Endodermal cell (in vitro differentiated cells): Measurements from ENCODE around the gene TBCEL. TPM values are rescaled to one million over a fixed set of nuclear protein-coding genes. Genes with fewer than 3 reads are reported as not detected.

ENCODE experiments used
- DNase-seq: peaks from one replicate; pipeline ENCODE4 v3.0.0-alpha.2; 2017
- H3K27ac ChIP-seq: 2 replicates; pipeline ENCODE4 v1.5.1; 2013; ENCODE audit warnings: mild to moderate bottlenecking, low read depth, low read length, moderate library complexity
- H3K27me3 ChIP-seq: 2 replicates; pipeline ENCODE4 v1.6.1; 2013; ENCODE audit warnings: mild to moderate bottlenecking, low read length, moderate library complexity; ENCODE audit not compliant: insufficient read depth, control insufficient read depth, poor library complexity, severe bottlenecking
- H3K36me3 ChIP-seq: 2 replicates; pipeline ENCODE4 v1.7.0; 2013; ENCODE audit warnings: mild to moderate bottlenecking, low read length, moderate library complexity; ENCODE audit not compliant: control insufficient read depth, insufficient read depth
- H3K4me1 ChIP-seq: one replicate; pipeline ENCODE4 v1.7.0; 2013; ENCODE audit warnings: low read length; ENCODE audit not compliant: control insufficient read depth, insufficient read depth
- H3K4me3 ChIP-seq: 2 replicates; pipeline ENCODE4 v1.5.1; 2013; ENCODE audit warnings: mild to moderate bottlenecking, low read length, moderate library complexity
- H3K9ac ChIP-seq: 2 replicates; pipeline ENCODE4 v1.6.1; 2013; ENCODE audit warnings: mild to moderate bottlenecking, low read length, moderate library complexity; ENCODE audit not compliant: poor library complexity, severe bottlenecking; ENCODE audit errors: extremely low read depth
- H3K9me3 ChIP-seq: 2 replicates; pipeline ENCODE4 v1.6.1; 2013; ENCODE audit warnings: mild to moderate bottlenecking, low read length, moderate library complexity; ENCODE audit not compliant: control insufficient read depth
- H3K27ac Mint-ChIP-seq: 2 replicates; pipeline ENCODE4 v1.8.0; 2020; ENCODE audit warnings: mixed read lengths
- H3K27me3 Mint-ChIP-seq: 2 replicates; pipeline ENCODE4 v1.8.0; 2021; ENCODE audit warnings: mild to moderate bottlenecking, mixed read lengths; ENCODE audit not compliant: insufficient read depth
- H3K36me3 Mint-ChIP-seq: 2 replicates; pipeline ENCODE4 v1.8.0; 2020; ENCODE audit warnings: low read depth, mixed read lengths
- H3K4me1 Mint-ChIP-seq: 2 replicates; pipeline ENCODE4 v1.8.0; 2020; ENCODE audit warnings: mixed read lengths
- H3K4me3 Mint-ChIP-seq: 2 replicates; pipeline ENCODE4 v1.8.0; 2020; ENCODE audit warnings: mild to moderate bottlenecking, moderate library complexity, mixed read lengths
- H3K9me3 Mint-ChIP-seq: 2 replicates; pipeline ENCODE4 v1.8.0; 2020; ENCODE audit warnings: mild to moderate bottlenecking, mixed read lengths
- CTCF ChIP-seq: fragments of 200-600 bp; sonication (generic); conservative IDR thresholded peaks from 2 replicates; pipeline ENCODE4 v1.5.0; 2021; ENCODE audit warnings: antibody characterized with exemption, mild to moderate bottlenecking
- WGBS, 2 experiments: methylation state at CpG; one replicate each; pipeline versions ENCODE4 v1.1.5 to v1.1.7; 2013; ENCODE audit warnings: missing lambda C conversion rate in 2 of 2, mixed read lengths in 1 of 2; ENCODE audit not compliant: insufficient coverage in 1 of 2, insufficient read length in 1 of 2; 5-methylcytosine and 5-hydroxymethylcytosine counted together
- total RNA-seq, 2 donors: library from RNA; stranded (reverse); fragmentation: NEBNext Ultra II Directional in 1 of 2; extraction: Animal tissue kit (Norgen Biotek cat#: 25700) in 1 of 2; gene quantifications; 2 replicates in 1 of 2; 3 replicates in 1 of 2; pipeline ENCODE4 v1.2.1, GENCODE V29; 2021

The TBCEL gene
- total RNA-seq, 2 donors from 2014 or later, result 23.5 to 26.1 TPM

GRCh38 chr11:121067453-121067852 lies 43.6 kb downstream of the TBCEL start:
- H3K4me1 Mint-ChIP-seq, result no peaks in the 10 kb centered on the region
- no peaks in the 10 kb centered on the region for H3K27me3 ChIP-seq
- WGBS, 2 experiments, result 95% methylated on average over 2 of the region's 2 CpGs; no CpG with 5 or more reads in 1 of the 2 experiments
- H3K4me3 Mint-ChIP-seq, result no peak overlapping the region
- H3K27ac ChIP-seq, result no peak overlapping the region
- H3K27me3 Mint-ChIP-seq, result no peaks in the 10 kb centered on the region
- H3K36me3 ChIP-seq, result peaks cover 42% of the 10 kb centered on the region
- no peak overlapping the region for H3K27ac Mint-ChIP-seq
- no peak overlapping the region for H3K4me3 ChIP-seq
- TF ChIP-seq CTCF, result no peak
- no peak overlapping the region for H3K9ac ChIP-seq
- DNase-seq, result no peak
- peaks cover 66% of the 10 kb centered on the region for H3K36me3 Mint-ChIP-seq
- peaks cover 6% of the 10 kb centered on the region for H3K9me3 Mint-ChIP-seq
- no peaks in the 10 kb centered on the region for H3K4me1 ChIP-seq
- H3K9me3 ChIP-seq, result peaks cover 4% of the 10 kb centered on the region

- H3K4me3 Mint-ChIP-seq, result no peak overlapping the region
- no peak overlapping the region for H3K27ac Mint-ChIP-seq
- H3K27me3 Mint-ChIP-seq, result no peaks in the 10 kb centered on the region
- TF ChIP-seq CTCF, result no peak
- no peaks in the 10 kb centered on the region for H3K4me1 Mint-ChIP-seq
- H3K9me3 ChIP-seq, result peaks cover 4% of the 10 kb centered on the region
- H3K9me3 Mint-ChIP-seq, result peaks cover 6% of the 10 kb centered on the region
- H3K27me3 ChIP-seq, result no peaks in the 10 kb centered on the region
- no peaks in the 10 kb centered on the region for H3K4me1 ChIP-seq
- DNase-seq, result no peak
- peaks cover 64% of the 10 kb centered on the region for H3K36me3 Mint-ChIP-seq
- 91 to 94% methylated on average over 4 to 6 of the region's 6 CpGs for WGBS, 2 experiments
- H3K27ac ChIP-seq, result no peak overlapping the region
- peaks cover 42% of the 10 kb centered on the region for H3K36me3 ChIP-seq
- H3K4me3 ChIP-seq, result no peak overlapping the region
- H3K9ac ChIP-seq, result no peak overlapping the region
Observed at GRCh38 chr11:121067962-121068647, 44.2 kb downstream of the TBCEL start.

- Histone ChIP-seq H3K9me3 (peaks cover 4% of the 10 kb centered on the region), H3K27me3 (no peaks in the 10 kb centered on the region), H3K27ac (no peak overlapping the region), H3K9ac (no peak overlapping the region), H3K36me3 (peaks cover 40% of the 10 kb centered on the region), H3K4me1 (no peaks in the 10 kb centered on the region), H3K4me3 (no peak overlapping the region)
- H3K36me3 Mint-ChIP-seq, result peaks cover 58% of the 10 kb centered on the region
- H3K27me3 Mint-ChIP-seq, result no peaks in the 10 kb centered on the region
- peaks cover 6% of the 10 kb centered on the region for H3K9me3 Mint-ChIP-seq
- no peak overlapping the region for H3K27ac Mint-ChIP-seq
- no peak overlapping the region for H3K4me3 Mint-ChIP-seq
- H3K4me1 Mint-ChIP-seq, result no peaks in the 10 kb centered on the region
- DNase-seq, result no peak
- no peak for TF ChIP-seq CTCF
- WGBS, 2 experiments, result 86 to 98% methylated on average over 6 of the region's 6 CpGs
Observed at GRCh38 chr11:121068787-121069186, 44.9 kb downstream of the TBCEL start.
